B cell (primary cell): Measurements from ENCODE around the gene GUCA2B. TPM values are rescaled to one million over a fixed set of nuclear protein-coding genes. Genes with fewer than 3 reads are reported as not detected.

Source experiments
- ATAC-seq: fragments of 200-7000 bp; cut with Tn5 transposase; one replicate; pipeline ENCODE4 v1.10.0; 2021; ENCODE audit warnings: low read depth, mild to moderate bottlenecking, moderate number of reproducible peaks, moderate library complexity
- CTCF ChIA-PET: fragments of 350-600 bp; sonication (Branson Sonifier 250); formaldehyde crosslinking; loops from one replicate; lab custom pipeline; 2021; ENCODE audit warnings: antibody characterized with exemption, inconsistent platforms; lab: Charles Lee
- POLR2A ChIA-PET: fragments of 350-600 bp; sonication (Branson Sonifier 250); formaldehyde crosslinking; loops from one replicate; lab custom pipeline; 2021; ENCODE audit warnings: antibody characterized with exemption; lab: Charles Lee
- DNase-seq: peaks from one replicate; pipeline ENCODE4 v3.0.0; 2013
- H2AFZ ChIP-seq: 2 replicates; pipeline ENCODE4 v1.6.1; 2012; ENCODE audit warnings: mild to moderate bottlenecking, low read depth, low read length; ENCODE audit not compliant: insufficient read depth, poor library complexity, severe bottlenecking
- H3K27ac ChIP-seq, 2 donors: 1 replicate in 1 of 2; 2 replicates in 1 of 2; pipeline ENCODE4 v1.5.1; 2012 to 2013; ENCODE audit warnings: low read length in 2 of 2, mild to moderate bottlenecking in 2 of 2, moderate library complexity in 1 of 2
- H3K27me3 ChIP-seq, 4 experiments: fragments of 200-600 bp in 1 of 4; sonication (generic) in 1 of 4; replicated peaks in 1 of 4; 1 replicate in 2 of 4; 2 replicates in 2 of 4; pipeline versions ENCODE4 v1.6.1 to v1.7.0; 2013 to 2016; ENCODE audit warnings: low read length in 3 of 4, mild to moderate bottlenecking in 2 of 4, mixed read lengths in 1 of 4, moderate library complexity in 1 of 4; ENCODE audit not compliant: insufficient read depth in 4 of 4, control insufficient read depth in 3 of 4; ENCODE audit errors: control extremely low read depth in 1 of 4
- H3K36me3 ChIP-seq, 2 experiments: replicated peaks in 1 of 2; 1 replicate in 1 of 2; 2 replicates in 1 of 2; pipeline versions ENCODE4 v1.6.1 to v1.7.1; 2013; ENCODE audit warnings: low read length in 1 of 2; ENCODE audit not compliant: insufficient read depth in 2 of 2, control insufficient read depth in 1 of 2; ENCODE audit errors: control extremely low read depth in 1 of 2, extremely low read depth in 1 of 2
- H3K4me1 ChIP-seq, 2 donors: fragments of 200-600 bp in 1 of 2; sonication (generic) in 1 of 2; 1 replicate in 1 of 2; 2 replicates in 1 of 2; pipeline versions ENCODE4 v1.5.1 to v1.6.1; 2013 to 2017; ENCODE audit warnings: low read length in 2 of 2; ENCODE audit not compliant: control insufficient read depth in 2 of 2, insufficient read depth in 2 of 2
- H3K4me2 ChIP-seq: replicated peaks from 2 replicates; pipeline ENCODE3; 2012; ENCODE audit warnings: mild to moderate bottlenecking, low read depth, low read length; ENCODE audit not compliant: poor library complexity, severe bottlenecking
- H3K4me3 ChIP-seq, 5 experiments: fragments of 200-600 bp in 1 of 5; sonication (generic) in 1 of 5; 1 replicate in 3 of 5; 2 replicates in 2 of 5; pipeline versions ENCODE4 v1.5.1 to v1.7.0; 2011 to 2016; ENCODE audit warnings: low read length in 4 of 5, mild to moderate bottlenecking in 4 of 5, low read depth in 2 of 5, control low read depth in 1 of 5, moderate library complexity in 1 of 5; ENCODE audit not compliant: insufficient read depth in 1 of 5; ENCODE audit errors: control extremely low read depth in 1 of 5, extremely low read depth in 1 of 5
- H3K79me2 ChIP-seq: fragments of 200-600 bp; sonication (generic); one replicate; pipeline ENCODE4 v1.6.0; 2016; ENCODE audit warnings: low read length; ENCODE audit not compliant: control insufficient read depth, insufficient read depth
- H3K9ac ChIP-seq: fragments of 200-600 bp; sonication (generic); 2 replicates; pipeline ENCODE4 v1.6.1; 2017; ENCODE audit warnings: mild to moderate bottlenecking, low read length, moderate library complexity
- H3K9me3 ChIP-seq, 3 donors: one replicate each; pipeline versions ENCODE4 v1.6.1 to v1.7.1; 2013; ENCODE audit warnings: low read length in 2 of 3; ENCODE audit not compliant: control insufficient read depth in 2 of 3, insufficient read depth in 1 of 3; ENCODE audit errors: control extremely low read depth in 1 of 3
- H4K20me1 ChIP-seq: 2 replicates; pipeline ENCODE4 v1.6.0; 2012; ENCODE audit warnings: mild to moderate bottlenecking, low read length; ENCODE audit not compliant: insufficient read depth, control insufficient read depth, poor library complexity, severe bottlenecking
- H3K27ac Mint-ChIP-seq: one replicate; pipeline ENCODE4 v1.8.0; 2021; ENCODE audit warnings: mixed read lengths
- H3K27me3 Mint-ChIP-seq: one replicate; pipeline ENCODE4 v1.8.0; 2021; ENCODE audit warnings: mixed read lengths
- H3K4me1 Mint-ChIP-seq: one replicate; pipeline ENCODE4 v1.8.0; 2021; ENCODE audit warnings: mixed read lengths
- H3K4me3 Mint-ChIP-seq: one replicate; pipeline ENCODE4 v1.8.0; 2021; ENCODE audit warnings: mixed read lengths
- H3K9me3 Mint-ChIP-seq: one replicate; pipeline ENCODE4 v1.8.0; 2022; ENCODE audit warnings: mixed read lengths; ENCODE audit not compliant: insufficient read depth
- CTCF ChIP-seq: fragments of 200-600 bp; IDR thresholded peaks from one replicate; pipeline ENCODE4 v1.8.0; 2022; ENCODE audit warnings: antibody characterized with exemption, mild to moderate bottlenecking
- EZH2 ChIP-seq: IDR thresholded peaks from 2 replicates; pipeline ENCODE4 v1.6.1; 2012; ENCODE audit warnings: borderline replicate concordance, low read depth, mild to moderate bottlenecking, moderate library complexity, low read length; ENCODE audit not compliant: insufficient read depth, poor library complexity, severe bottlenecking
- WGBS: methylation state at CpG from one replicate; pipeline ENCODE4 v1.1.5; 2013; ENCODE audit warnings: missing lambda C conversion rate; ENCODE audit not compliant: insufficient coverage; 5-methylcytosine and 5-hydroxymethylcytosine counted together
- intact Hi-C: fragments of 100-400 bp; cut with micrococcal nuclease; formaldehyde crosslinking; loops from one replicate; pipeline ENCODE4 v1.10.0; 2022
- polyA plus RNA-seq: library from polyadenylated mRNA; depleted of rRNA; stranded (reverse); fragments of >200 nt; gene quantifications from 2 replicates; pipeline ENCODE4 v1.2.3, GENCODE V29; 2012
- total RNA-seq, 2 donors: library from RNA; stranded (reverse); fragments of 120-200 nt in 1 of 2; gene quantifications; 1 replicate in 1 of 2; 2 replicates in 1 of 2; pipeline versions ENCODE4 v1.2.3 to v1.2.4, GENCODE V29; 2013 to 2022

The GUCA2B gene
- total and polyA plus RNA-seq, 2 donors (not counting 1 experiment from before 2014, with no cell fraction given) = not detected

GRCh38 chr1:42145764-42146625 is 7.2 kb upstream of the GUCA2B start:
- H3K27ac ChIP-seq = no peak overlapping the region
- TF ChIP-seq CTCF = no peak
- TF ChIP-seq EZH2 = no peak
- H4K20me1 ChIP-seq = no peaks in the 10 kb centered on the region
- H3K79me2 ChIP-seq = no peaks in the 10 kb centered on the region
- no peaks in the 10 kb centered on the region for H3K36me3 ChIP-seq
- ChIA-PET CTCF (no interaction called here), POLR2A (no interaction called here)
- Mint-ChIP-seq H3K27ac (no peak overlapping the region), H3K27me3 (peaks cover 19% of the 10 kb centered on the region), H3K4me1 (no peaks in the 10 kb centered on the region), H3K4me3 (no peak overlapping the region), H3K9me3 (no peaks in the 10 kb centered on the region)
- H3K4me3 ChIP-seq = no peak overlapping the region
- H3K9ac ChIP-seq = no peak overlapping the region
- H2AFZ ChIP-seq = no peak overlapping the region
- H3K9me3 ChIP-seq = no peaks in the 10 kb centered on the region
- DNase-seq (no peak), ATAC-seq (no peak)
- no peaks in the 10 kb centered on the region for H3K4me1 ChIP-seq
- intact Hi-C loops = no loop called here
- no peak overlapping the region for H3K4me2 ChIP-seq
- H3K27me3 ChIP-seq = peaks cover 0 to 17% (median 5%) of the 10 kb centered on the region in 4 experiments
- 65% methylated on average over 38 of the region's 41 CpGs for WGBS
